Esophagus squamous epithelium (tissue), 4 donors: ENCODE measurements around the gene OTUD5.

Experiments used
- CTCF ChIP-seq, 6 experiments: fragments of 450-650 bp in 4 of 6; fragments of 200-600 bp in 2 of 6; sonication (generic) in 2 of 6; IDR thresholded peaks; one replicate each; pipeline ENCODE4 v1.5.1; 2016 to 2019; ENCODE audit warnings: antibody characterized with exemption in 6 of 6, mild to moderate bottlenecking in 4 of 6, moderate library complexity in 4 of 6
- POLR2A ChIP-seq, 4 donors: fragments of 450-650 bp; IDR thresholded peaks; one replicate each; pipeline ENCODE4 v1.6.1; 2017; ENCODE audit warnings: antibody characterized with exemption in 4 of 4, mild to moderate bottlenecking in 4 of 4, moderate library complexity in 3 of 4

- TF ChIP-seq CTCF (IDR thresholded peaks at IDR 0.05) (no peak), POLR2A (IDR thresholded peaks at IDR 0.05) (no peak)
These were observed 53.2 kb downstream of the OTUD5 start for GRCh38 chrX:48904180-48904579.
